ENCODE data around the gene FBXW8.

The FBXW8 gene

DNA sequence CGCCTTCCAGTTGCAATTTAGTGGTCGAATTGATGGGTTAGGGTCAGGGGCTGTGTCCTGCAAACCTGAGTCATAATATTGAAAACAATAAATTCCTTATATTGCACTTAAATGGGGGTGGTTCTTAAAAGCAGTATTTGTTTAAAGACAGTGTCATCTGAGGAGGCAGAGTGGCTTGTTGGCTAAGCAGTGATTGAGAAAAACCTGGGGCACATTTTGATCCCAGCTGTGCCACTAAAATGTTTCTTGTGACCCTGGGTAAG lies 48.4 kb downstream of the FBXW8 start:
- no peak for DNase-seq

DNA sequence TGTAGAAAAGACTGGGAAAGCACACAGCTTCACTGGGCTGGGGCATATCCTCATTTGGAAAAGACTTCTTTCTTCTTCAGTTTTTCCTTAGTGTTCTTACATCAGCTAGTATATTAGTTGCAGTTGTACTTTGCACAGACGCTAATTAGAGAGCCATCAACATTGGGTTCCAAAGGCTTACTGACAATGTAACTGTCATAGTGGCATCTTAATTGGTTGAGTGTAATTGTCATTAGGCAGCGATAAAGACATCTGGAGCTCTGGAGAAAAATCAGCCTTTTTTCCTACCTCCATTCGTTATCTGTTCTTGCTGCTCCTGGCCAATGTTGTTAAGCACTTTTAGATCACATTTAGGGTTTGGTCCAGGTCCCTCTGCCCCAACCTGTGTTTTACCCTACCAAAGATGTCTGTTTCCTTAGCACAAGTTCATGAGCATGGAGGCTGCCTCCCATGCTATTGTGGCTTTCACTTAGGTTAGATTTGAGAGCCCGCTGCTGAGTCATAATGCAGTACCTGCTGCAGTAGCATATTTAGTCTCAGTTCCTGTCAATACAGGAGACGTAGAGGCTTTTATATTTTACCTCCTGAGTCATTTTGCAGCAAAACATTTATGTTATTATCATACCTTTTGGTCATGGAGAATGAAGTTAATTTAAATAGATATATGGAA lies 49.2 kb downstream of the FBXW8 start:
- DNase-seq = no peak

DNA sequence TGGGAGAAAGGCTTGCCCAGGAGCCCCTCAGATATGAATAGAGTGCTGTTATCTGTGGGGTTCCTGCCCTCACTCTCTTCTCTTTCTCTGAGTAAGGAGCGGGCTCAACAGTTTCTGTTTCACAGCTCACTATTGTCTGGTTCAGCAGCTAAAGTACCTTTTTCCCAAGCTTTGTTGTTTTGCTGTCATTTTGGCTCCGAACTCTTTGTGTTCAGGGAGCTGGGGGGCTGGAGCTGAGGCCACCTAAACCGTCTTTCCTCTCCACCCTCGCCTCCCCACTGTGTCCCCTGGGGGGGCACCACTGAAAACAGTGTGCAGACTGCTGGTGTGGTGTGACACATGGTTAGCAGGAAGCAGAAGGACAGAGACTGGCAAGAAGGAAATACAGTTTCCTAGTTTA lies 51.4 kb downstream of the FBXW8 start:
- DNase-seq = no peak

DNA sequence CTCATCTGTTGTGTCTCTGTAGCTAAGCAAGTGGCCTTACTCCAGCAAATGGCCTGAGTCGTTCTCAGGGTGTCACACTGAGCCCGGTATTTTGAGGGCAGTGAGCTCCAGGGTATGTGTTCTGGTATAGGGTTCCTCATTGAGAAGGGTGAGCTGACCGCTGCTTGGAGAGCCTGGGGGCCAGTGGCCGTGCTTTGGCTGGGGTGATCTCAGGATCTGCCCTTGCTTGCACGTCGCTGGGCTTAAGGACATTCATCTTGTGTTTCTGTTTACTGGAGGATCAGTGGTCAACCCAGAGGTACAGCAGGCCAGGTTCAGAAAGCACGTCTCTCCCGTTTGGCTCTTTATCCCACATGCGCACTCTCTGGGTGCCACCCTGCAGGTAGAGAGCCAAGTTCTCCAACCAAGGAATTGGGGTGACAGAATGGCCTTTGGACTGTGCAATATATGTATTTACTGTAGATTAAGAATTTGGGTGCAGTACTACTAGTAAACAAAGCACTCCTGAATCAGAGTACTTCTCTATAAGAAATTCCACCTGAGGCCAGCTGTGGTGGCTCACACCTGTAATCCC lies 52.1 kb downstream of the FBXW8 start:
- no peak for DNase-seq

DNA sequence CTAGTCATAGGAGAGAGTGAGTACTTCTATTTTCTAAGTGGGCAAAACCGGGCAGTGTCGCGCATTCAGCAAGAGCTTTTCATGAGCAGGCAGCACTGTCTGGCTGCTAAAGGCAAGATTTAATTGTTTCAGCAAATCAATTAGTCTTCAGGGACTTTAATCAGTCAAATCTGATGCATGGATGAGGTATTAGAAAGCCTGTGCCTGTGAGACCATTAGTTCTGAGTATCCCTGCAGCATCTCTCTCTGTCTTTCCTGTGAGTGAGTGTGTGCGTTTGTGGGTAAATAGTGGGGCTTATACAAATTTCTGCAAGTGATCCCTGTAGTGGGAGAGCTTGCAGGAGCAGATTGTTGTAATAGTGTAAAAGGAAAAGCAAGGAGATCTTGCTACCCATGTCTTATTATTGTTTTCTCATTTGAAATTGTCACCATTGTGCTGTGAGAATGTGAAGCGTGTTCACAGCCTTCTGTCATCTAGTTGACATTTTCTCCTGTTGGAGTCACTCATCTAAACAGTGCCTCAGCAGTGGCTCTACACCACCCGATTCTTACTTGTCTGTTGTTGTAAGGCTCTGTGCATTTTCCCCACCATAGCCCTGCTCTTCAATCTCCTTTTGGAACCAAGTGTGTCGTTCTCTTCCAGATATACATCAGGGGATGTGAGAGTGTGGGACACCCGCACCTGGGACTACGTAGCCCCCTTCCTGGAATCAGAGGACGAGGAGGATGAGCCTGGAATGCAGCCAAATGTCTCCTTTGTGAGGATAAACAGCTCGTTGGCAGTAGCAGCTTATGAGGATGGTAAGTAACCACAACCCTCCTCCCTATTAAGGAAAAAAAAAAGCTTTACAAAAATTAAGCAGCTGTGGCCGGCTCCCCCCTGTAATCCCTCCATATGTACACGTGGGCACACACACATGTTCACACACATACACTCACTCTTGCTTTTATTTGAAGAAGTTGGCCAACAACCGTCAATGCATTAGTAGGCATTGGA lies 53.6 kb downstream of the FBXW8 start:
- no peak for DNase-seq

DNA sequence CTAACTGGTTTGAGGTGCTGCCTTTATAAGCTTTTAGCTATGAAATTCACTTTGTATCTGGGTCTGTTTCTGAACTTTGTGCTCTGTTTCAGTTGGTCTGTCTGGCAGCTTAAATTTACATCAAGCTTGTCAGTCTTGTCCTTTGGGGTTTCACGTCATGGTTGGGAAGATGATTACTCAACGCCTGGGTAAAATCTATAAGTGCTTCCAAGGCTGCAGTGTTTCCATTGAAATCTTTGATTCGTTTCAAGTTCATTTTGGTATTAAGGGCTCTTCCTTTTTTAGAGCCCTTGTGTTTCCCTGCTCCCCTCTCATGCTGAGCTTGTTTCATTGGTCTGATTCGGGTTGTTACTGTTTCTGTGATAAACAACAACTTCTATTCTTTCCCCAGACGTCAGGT lies 58.2 kb downstream of the FBXW8 start:
- no peak for DNase-seq

DNA sequence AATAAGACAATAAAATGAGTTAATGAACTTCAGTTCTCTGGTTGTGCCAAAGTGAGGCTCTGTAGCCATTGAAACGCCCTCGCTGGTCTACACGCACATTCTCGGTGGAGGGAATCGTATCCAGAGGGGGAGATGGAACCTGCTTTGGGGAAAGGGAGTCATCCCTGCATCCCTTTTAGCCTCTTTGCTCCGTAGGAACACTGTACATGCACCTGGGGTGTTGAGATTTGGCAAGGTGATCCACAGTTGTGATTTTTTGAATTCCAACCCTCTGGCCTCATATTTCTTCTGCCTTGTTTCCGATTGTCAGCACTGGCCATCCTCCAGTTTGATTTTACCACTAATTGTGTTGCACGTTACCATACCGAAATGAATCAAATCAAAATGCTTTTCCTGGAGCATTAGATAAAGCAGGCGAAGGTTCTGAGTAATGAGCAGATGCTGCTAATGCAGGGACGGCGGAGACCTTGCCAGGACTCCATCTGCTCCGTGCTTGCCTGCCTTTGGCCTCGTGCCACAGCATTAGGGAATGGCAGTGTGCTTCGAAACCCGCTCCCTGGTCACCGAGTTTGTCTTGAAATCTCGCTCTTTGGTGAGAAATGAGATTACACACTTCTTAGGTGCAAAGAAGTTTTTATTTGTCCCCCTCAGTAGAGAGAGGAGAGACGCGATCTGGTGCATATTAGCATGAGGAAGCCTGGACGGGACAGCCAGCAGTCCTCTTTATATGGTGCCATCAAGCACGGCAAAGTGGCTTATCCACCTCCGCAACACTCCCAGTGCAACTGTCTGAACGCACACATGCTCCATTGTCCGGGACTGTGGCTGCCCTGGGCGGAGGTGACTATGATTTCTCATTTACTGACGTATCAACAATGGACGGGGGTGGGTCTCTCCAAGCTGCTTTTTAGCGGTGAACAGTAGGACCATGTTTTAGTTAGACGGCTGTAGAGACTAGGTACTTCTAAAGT lies 59.1 kb downstream of the FBXW8 start:
- DNase-seq = no peak

DNA sequence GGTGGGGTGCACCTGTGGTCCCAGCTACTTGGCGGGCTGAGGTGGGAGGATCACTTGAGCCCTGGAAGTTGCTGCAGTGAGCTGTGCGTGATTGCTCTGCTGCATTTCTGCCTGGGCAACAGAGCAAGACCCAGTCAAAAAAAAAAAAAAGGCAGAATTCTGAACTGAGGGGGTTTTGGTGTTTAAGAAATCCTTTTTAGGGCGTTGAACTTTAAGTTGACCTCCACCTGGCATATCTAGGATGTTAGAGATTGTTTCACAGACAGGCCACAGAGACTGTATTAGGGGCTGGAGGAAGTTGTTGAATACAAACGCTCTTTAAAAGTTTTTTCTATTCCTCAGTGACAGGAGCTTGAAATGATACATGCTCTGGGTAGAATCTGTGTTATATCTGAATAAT lies 60.5 kb downstream of the FBXW8 start:
- DNase-seq = no peak

DNA sequence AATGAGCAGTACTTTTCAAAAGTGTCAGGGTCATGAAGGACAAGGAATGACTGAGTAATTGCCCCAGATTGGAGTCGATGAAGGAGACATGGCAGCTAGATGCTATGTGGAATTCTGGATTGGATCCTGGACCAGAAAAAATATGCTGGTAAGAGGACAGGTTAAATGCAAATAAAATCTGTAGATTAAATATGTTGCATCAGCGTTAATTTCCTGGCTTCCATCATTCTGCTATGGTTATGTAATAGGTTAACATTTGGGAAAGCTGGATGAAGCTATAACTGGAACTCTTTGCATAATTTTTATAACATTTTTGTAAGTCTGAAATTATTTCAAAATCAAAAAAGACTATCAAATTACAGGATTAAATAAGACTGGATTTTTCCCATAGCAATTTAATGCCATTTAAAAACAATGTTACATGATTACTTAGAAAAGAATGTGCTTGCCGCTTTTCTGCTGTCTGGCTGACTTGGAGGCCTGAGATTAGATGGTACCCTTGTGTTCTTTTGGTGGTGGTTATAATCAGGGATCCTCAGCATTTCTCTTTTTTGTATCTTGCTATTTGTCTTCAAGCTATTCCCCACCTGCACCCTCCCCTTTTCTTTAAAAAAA lies 65.1 kb downstream of the FBXW8 start:
- DNase-seq = no peak

DNA sequence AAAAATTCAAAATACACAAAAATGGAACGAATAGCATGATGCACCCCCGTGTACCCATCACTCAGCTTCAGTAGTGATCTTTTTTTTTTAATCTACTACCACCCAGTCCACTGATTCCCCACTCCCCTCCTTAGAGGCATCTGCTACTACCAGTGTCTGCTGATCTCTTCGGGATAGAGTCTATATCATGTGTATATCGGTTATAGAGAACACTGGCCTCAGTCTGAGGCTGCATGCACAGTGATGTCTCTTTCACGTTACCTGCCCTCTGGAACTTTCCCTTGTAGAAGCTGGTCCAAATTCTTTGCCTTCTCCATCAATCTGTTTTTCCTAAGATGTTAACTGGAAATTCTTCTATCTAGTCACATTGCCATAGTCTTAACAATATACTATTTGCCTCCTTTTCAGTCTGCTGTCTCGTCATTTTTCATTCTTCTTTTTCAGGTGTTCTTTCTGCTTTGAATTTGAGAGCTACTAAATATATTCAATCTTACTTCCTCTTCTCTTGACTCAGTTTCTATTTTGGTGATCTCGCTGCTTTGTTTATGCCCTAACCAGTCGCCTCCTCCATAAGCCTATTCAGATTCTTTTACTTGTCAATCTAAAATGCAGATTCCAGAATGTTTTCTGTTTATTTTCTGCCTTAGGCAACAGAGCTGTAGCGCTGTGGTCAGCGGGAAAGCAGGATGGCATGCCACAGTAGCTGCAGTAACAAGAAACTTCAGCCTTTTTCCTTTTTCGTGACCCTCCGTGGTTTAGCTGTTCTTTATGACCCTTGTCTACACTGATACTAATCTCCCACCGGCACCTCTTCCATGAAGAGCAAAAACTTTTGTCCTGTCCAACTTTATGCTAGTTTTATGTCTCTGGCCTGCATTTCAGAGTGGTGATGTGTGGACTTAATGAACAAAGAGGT lies 67.0 kb downstream of the FBXW8 start:
- no peak for DNase-seq

DNA sequence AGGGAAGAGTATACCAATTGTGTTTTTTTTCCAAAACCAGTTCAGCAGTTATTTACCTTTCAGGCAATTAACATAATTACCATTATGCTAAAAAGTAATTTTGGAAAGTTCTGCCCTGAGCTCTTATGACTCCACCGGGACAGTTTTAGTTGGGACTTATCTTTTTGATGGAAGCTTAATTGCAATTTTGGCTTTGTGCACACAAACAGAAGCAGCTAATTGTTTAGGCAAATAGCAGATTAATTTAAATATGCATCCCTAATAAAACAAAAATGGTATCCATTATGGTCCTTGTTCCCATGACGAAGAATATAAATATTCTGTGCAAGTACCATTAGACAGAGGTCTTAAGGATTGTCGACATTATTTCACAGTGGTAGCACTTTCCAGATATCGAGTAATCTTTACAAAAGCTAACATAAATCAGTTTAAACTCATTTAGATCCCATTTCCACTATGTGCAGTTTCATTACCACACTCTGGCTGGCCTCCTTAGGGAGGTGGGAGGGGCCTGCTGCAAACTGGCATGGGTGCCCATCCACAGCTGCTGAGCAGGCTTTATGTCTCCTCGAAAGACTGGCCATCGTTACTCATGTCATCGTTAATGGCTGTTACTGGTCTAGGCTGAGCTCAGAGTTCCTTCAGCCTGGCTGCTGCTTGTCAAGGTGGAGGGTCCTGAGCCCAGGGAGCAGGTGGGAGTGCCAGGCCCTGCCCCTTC lies 68.2 kb downstream of the FBXW8 start:
- DNase-seq = no peak

DNA sequence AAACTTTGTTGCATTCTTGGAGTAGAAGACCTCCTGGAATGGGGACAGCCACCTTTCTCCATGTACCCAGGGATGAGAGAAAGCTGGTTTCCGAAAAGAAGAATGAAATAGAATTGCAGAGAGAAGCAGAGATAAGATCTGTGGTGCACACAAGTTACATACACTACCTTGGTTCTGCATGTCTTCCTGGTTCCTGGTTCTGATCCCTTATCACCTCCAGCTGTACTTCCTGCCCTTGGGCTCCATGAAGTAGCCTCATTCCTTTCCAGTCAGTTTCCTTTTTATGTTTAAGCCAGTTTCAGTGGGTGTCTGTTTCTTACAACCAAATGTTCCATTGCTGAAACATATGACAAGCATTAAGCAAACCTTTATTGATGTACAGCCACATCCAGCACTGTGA lies 69.3 kb downstream of the FBXW8 start:
- DNase-seq = no peak

DNA sequence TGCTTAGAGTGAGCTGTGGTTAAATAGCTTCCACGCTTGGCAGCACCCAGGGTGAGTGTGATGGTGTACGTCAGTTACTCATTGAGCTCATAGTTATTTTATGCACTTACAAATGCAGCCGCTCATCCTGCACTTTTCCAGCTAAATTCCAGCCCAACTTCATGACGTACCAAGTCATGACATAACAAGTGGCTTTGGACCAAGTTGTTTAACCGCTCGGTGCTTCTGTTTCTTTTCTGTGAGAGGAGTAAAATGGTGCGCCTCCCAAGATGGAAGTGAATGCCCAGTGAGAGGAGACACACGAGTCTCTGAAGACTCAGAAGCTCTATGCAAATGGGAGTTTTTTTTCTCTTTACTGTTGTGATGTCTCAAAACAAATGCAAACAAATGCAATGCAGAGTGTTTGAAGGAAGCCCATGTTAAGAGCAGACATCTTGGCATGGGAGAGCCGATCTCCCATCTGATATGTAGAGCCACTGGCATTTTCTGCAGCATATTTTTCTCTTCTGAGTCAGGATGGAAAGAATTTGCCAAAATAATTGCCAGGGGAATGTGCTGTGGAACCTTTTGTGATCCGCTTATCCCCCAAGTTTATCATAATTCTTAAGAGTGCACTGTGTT lies 72.2 kb downstream of the FBXW8 start:
- no peak for DNase-seq

DNA sequence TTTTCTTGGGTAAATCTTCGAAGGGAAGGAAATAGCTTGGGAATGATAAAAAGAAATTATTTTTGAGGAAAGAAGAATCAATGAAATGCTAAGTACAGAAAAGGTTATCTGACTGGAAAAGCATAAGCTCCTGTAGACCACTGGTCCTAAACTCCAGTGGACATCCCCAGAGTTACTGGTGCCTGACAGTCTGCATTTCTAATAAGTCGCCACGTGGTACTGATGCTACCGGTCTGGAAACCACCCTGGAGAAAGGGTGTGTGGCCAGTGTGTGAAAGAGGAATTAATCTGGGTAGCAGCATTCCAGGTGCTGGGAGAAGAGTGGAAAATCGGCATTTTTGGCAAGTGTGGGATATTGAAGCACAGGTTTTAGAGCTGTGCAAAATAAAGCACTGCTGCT lies 73.3 kb downstream of the FBXW8 start:
- no peak for DNase-seq

DNA sequence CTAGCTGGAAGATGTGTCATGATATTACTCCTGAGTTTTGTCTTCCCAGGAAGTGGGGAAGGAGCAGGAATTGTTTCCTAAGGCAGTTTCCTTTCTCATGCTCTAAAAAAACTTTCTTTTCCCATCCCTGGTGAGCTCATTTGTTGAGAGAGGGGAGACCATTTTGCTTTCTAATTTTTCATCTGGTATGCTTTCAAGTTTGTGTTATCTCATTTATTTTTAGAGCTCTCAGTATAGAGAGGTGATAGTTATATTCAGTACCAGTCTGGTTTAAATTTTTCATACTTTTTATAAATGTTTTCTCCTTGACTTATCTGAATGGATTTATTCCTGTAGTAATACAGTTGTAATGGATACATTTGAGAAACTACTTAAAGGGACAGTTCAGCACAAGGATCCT lies 79.6 kb downstream of the FBXW8 start:
- no peak for DNase-seq

DNA sequence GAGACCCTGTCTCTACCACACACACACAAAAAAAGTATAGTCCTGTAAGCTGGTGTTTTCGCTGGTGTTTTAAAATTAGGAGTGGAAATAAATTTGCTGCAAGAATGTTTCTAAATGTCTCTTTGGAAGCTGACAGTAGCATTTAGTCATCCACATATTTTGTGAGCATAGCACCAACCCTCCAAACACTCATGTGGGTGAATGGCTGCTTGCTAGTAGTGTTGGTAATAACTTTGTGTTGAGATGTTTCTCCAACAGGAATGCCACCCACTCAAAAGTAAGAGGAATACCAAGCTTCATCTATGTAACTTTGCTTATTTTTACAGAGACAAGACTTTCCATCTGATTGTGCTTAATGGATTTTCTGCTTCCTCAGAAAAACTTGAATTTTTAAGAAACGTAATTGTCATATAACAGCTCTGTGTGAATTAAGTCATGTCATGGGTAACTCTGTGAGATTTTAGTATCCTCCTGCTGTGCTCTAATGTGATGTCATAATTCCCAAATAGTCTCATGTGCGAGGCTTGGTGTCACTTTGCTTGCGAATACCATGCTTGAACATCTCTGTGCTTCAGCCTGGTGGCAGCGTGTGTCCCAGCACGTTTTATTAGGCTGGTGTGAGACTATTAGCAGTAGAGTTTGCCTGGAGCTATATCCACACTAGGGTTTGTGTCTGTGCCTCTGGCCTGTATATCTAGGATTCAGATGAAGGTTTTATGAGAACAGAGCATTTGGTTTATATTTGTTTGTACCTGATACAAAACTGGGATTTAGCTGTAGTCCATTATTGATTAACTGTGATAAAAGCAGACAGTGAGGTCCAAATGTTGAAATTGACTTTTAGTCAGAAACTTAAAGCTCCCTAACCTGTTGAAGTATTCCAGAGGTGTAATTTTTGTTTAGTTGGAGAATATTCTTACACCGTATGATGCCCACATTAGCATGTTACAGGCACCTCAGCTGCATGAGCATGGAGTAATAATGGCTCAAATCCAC lies 80.5 kb downstream of the FBXW8 start:
- DNase-seq = no peak

DNA sequence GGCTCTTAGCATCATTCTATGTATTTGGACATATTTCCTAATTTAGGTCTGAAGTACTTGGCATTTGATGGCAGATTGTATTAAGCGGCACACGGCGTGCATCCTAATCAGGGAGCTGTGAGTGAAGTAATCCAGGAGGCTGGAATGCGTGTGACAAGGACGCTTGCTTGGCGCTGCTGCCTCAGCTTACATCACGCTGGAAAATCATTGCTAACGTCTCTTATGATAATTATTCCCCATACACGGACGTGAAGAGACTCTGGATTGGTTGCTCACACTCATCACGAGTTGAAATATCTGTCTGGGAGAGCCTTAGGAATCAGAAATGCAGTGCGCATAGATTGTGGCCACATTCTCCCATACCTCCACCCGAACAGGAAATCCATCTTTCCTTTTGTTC lies 85.3 kb downstream of the FBXW8 start:
- DNase-seq = no peak

DNA sequence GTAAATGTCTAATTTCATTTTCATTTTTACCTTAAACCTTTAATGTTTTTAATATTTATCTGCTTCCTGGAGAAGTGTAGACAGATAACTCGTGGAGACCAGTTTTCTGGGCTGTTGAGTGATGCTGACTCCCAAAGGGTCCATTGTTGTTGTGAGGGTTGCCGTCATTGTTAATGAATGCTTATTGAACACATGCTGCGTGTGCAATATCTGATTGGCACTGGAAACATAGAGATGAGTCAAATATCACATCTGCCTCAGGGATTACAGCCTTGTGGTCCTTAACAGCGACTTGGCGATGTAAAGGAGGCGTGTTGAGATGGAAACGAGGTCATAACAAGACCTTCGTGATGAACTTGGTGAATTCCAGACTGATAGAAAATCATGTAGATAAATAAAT lies 85.9 kb downstream of the FBXW8 start:
- DNase-seq = no peak

DNA sequence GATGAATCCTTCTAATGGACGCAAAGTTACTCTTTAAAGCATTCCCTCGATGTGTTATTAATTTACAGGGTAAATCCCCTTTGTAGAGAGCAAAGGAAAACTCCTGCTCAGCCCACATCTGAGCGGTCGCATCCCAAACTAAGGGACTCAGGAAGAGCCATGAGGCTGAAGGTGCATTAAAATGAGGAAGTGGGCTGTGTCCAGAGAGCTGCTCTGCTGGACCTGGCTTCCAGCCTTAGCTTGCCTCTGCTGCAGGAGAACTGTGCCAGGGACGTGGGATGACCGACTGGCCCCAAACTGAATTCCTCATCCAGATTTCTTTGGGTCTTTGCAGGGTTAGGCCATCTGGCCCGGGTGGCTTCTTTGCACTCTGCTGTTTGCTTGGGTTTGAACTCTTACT lies 88.3 kb downstream of the FBXW8 start:
- no peak for DNase-seq
